Measurements from ENCODE around the gene SIGMAR1.
A peak's percentile ranks its signal among the peaks of the same experiment; 100 is the strongest.

- peak; percentile 73 for TF ChIP-seq CTCF (IDR thresholded peaks at IDR 0.05; ENCODE audit: low read length)
- no peak for TF ChIP-seq EZH2phosphoT487 (IDR thresholded peaks at IDR 0.05; ENCODE audit: low read length)
Measured at GRCh38 chr9:34675048-34675714, 37.6 kb upstream of the SIGMAR1 start.

Measured in MM.1S (cell line).